Measurements from ENCODE around the gene CD101.

CD101 gene

DNA sequence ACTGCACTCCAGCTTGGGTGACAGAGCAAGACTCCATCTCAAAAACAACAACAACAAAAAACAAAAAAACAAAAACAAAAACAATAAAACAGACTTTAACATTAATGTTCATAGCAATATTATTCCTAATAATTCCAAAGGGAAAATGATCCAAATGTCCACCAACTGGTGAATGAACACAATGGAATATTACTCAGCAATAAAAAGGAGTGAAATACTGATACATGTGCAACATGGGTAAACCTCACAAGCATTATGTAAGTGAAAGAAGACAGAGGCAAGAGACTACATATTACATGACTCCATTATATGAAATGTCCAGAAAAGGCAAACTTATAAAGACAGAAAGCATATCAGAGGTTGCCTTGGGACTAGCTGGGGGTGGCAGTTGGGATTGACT, 52.5 kb downstream of the CD101 start:
- no peak for DNase-seq (ENCODE audit: low read depth)

GRCh38 chr1:117058810-117059209, 57.2 kb downstream of the CD101 start:
- DNase-seq (ENCODE audit: low read depth): no peak

DNA sequence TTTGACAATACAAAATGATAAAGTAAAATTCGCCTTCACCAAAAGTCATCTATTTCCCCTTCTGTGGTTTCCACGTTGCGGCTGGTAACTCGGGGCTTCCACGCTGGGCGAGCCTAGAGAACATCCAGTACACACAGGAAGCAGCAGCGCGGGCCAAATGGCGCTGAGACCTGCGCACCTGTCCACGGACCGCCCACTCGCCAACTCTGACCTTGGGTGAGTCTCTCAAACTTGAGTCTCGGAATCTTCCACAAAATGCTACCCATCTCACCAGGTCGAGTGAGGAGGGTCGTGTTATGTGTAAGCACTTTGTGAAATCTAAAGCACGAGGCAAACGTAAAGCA, 57.7 kb downstream of the CD101 start:
- DNase-seq (ENCODE audit: low read depth): no peak

- DNase-seq (ENCODE audit: low read depth): peak; percentile 98
Observed at GRCh38 chr1:117059678-117060440, 58.3 kb downstream of the CD101 start, which contains the start of gene TTF2. Gene TTF2 (plus strand): TSS chr1:117060326. CDS start chr1:117060347, 21 bp downstream.

- peak; percentile 47 for DNase-seq (ENCODE audit: low read depth)
Observed at GRCh38 chr1:117060441-117061317, 59.1 kb downstream of the CD101 start.

- DNase-seq (ENCODE audit: low read depth): peak; percentile 89
Observed at GRCh38 chr1:117061986-117062415, 60.4 kb downstream of the CD101 start.

DNA sequence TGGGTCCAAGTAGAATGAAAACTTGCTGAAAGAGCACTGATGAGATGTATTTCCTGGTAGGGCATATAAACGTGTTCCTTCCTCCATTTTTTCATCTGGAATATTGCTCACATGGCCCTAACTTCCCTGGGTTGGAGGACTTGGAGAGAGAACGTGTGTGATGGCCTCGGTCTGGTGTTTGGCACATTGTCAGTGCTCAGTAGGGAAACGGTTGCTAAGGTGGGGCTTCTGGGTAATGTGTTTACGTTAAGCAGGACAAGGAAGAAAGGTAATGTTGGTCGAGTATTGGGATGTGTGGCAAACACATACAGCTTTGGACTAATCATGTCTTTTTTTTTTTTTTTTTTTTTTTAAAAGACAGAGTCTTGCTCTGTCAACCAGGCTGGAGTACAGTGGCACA, 64.8 kb downstream of the CD101 start:
- no peak for DNase-seq (ENCODE audit: low read depth)

DNA sequence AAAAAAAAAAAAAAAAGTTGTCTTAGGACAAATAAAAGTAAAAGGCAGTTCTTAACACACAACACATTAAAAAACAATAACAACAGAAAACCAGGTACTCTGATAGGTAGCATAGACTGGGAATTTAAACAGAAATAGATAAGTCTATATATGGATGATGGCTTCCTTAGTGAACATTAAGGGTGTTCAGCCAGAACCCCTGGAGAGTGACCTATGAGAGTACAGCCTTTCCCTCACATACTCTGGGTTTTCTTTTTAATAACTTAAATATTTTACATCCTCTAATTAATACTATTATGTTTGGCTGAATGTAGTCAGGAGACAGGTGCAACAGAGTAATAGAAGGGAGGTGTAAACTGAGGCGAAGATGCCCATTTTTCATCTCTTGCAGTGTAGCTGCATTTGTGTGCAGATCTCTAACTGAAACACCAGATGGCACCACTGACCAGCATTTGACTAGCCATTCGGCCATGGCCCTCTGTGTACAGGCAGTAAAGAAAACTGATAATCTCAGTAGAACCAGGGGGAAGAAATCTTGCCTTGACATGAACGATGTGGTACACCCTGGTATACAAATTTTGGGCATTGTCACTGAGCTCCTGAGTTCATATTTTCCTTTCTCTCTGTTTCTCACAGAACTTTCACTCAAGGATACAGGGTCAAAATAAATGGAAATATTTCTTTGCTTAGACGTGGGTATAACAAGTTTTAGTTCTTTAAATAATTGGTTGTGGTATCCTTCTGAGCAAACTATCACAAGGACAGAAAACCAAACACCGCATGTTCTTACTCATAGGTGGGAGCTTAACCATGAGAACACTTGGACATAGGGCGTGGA, 66.2 kb downstream of the CD101 start:
- peak; percentile 59 for DNase-seq (ENCODE audit: low read depth)

DNA sequence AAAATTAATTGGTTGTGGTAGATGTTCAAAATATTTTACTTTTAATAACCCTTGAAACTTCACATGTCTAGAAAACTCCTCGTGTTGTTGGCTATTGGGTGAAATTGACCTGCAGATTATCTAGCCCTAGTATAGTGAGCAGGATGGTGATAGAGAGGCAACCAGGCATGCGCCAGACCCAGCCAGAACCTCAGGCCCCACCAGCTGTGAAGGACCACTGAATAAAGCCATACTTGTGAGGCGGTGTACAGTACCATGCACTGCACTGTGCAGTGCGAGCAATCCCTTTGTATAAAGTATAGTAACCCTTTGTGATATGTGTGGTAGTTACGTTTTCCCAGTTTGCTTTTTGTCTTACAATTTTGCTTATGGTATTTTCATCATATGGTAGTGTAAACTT, 67.0 kb downstream of the CD101 start:
- no peak for DNase-seq (ENCODE audit: low read depth)

GRCh38 chr1:117069220-117069844, 67.8 kb downstream of the CD101 start:
- DNase-seq (ENCODE audit: low read depth): no peak

- peak; percentile 15 for DNase-seq (ENCODE audit: low read depth)
Observed at GRCh38 chr1:117070124-117070523, 68.6 kb downstream of the CD101 start.

- DNase-seq (ENCODE audit: low read depth): no peak
Observed at GRCh38 chr1:117076648-117077047, 75.1 kb downstream of the CD101 start.

- DNase-seq (ENCODE audit: low read depth): peak; percentile 92
Observed at GRCh38 chr1:117077267-117077666, 75.7 kb downstream of the CD101 start.

GRCh38 chr1:117079737-117080136, 78.2 kb downstream of the CD101 start:
- no peak for DNase-seq (ENCODE audit: low read depth)

GRCh38 chr1:117084231-117084630, 82.7 kb downstream of the CD101 start:
- DNase-seq (ENCODE audit: low read depth): no peak

All from amniotic epithelial cell (primary cell).